Left lung (tissue), 10 donors: ENCODE data around the gene FAM3C. TPM values are rescaled to one million over a fixed set of nuclear protein-coding genes. Genes with fewer than 3 reads are reported as not detected.
"Not testable (repeated sequence)": the region's sequence is repeated elsewhere in the genome, so short reads cannot be mapped to it uniquely, and the experiment has no call there.

Experiments
- ATAC-seq: fragments of 200-7000 bp; cut with Tn5 transposase; one replicate; pipeline ENCODE4 v1.9.1; 2020; ENCODE audit warnings: moderate library complexity
- DNase-seq, 4 donors: peaks; one replicate each; pipeline ENCODE4 v3.0.0-alpha.2; 2013 to 2020
- H3K27ac ChIP-seq, 2 donors: fragments of 200-600 bp; sonication (generic) in 1 of 2; one replicate each; pipeline versions ENCODE4 v1.5.0 to v1.8.0; 2020 to 2021
- H3K27me3 ChIP-seq, 2 donors: fragments of 200-600 bp; sonication (generic) in 1 of 2; one replicate each; pipeline versions ENCODE4 v1.5.0 to v1.8.0; 2020 to 2021
- H3K36me3 ChIP-seq, 2 donors: fragments of 200-600 bp; sonication (generic) in 1 of 2; one replicate each; pipeline versions ENCODE4 v1.5.0 to v1.8.0; 2020 to 2021
- H3K4me1 ChIP-seq, 2 donors: fragments of 200-600 bp; one replicate each; pipeline ENCODE4 v1.8.0; 2021
- H3K4me3 ChIP-seq, 2 donors: fragments of 200-600 bp; sonication (generic) in 1 of 2; one replicate each; pipeline versions ENCODE4 v1.5.0 to v1.8.0; 2020 to 2021; ENCODE audit warnings: mild to moderate bottlenecking in 1 of 2
- H3K9me3 ChIP-seq, 2 donors: fragments of 200-600 bp; sonication (generic) in 1 of 2; one replicate each; pipeline versions ENCODE4 v1.5.0 to v1.8.0; 2020 to 2021
- CTCF ChIP-seq, 2 donors: fragments of 200-600 bp; sonication (generic) in 1 of 2; IDR thresholded peaks; one replicate each; pipeline versions ENCODE4 v1.5.0 to v1.8.0; 2021; ENCODE audit warnings: antibody characterized with exemption in 2 of 2
- intact Hi-C, 2 donors: fragments of 100-400 bp; cut with DNase I; formaldehyde crosslinking; loops; one replicate each; pipeline versions ENCODE4 v1.11.2 to v1.14.2; 2022
- polyA plus RNA-seq, 6 donors: library from polyadenylated mRNA; unstranded; fragments of 120-200 nt; gene quantifications; one replicate each; pipeline ENCODE4 v1.2.1, GENCODE V29; 2013; ENCODE audit not compliant: insufficient read length in 6 of 6
- total RNA-seq, 2 donors: library from RNA; stranded (reverse); fragmentation: NEBNext Ultra II Directional; extraction: Animal tissue kit (Norgen Biotek cat#: 25700); gene quantifications; one replicate each; pipeline ENCODE4 v1.2.1, GENCODE V29; 2021
- donor health status: DM: no; HTN: yes; CAD: no.
- donor health status: DM: no; HTN: no; CAD: no.

The FAM3C gene
- total and polyA plus RNA-seq, 8 donors, result 44.1 to 78.4 (median 70.1) TPM

GRCh38 chr7:121327671-121328070 is 68.4 kb downstream of the FAM3C start:
- no peak overlapping the region for H3K27ac ChIP-seq
- peaks cover 13% of the 10 kb centered on the region in 2 donors for H3K4me1 ChIP-seq
- no peak for DNase-seq
- no peaks in the 10 kb centered on the region for H3K9me3 ChIP-seq
- ATAC-seq, result no peak
- H3K4me3 ChIP-seq, result no peak overlapping the region
- no peak for TF ChIP-seq CTCF (IDR thresholded peaks at IDR 0.05)
- intact Hi-C loops, result no loop called here
- H3K36me3 ChIP-seq, result no peaks in the 10 kb centered on the region
- peaks cover 42 to 54% of the 10 kb centered on the region in 2 donors for H3K27me3 ChIP-seq

- Histone ChIP-seq H3K36me3 (no peaks in the 10 kb centered on the region), H3K9me3 (no peaks in the 10 kb centered on the region), H3K27ac (no peak overlapping the region), H3K4me3 (no peak overlapping the region), H3K4me1 (no peaks in the 10 kb centered on the region), H3K27me3 (peaks cover 2 to 15% of the 10 kb centered on the region in 2 donors)
- intact Hi-C loops, result no loop called here
- DNase-seq (peak in 1 of 4 donors; percentile 59), ATAC-seq (no peak)
- TF ChIP-seq CTCF (IDR thresholded peaks at IDR 0.05), result no peak
Observed at GRCh38 chr7:121323515-121324302, 72.4 kb downstream of the FAM3C start.

GRCh38 chr7:121322460-121322859 is 73.6 kb downstream of the FAM3C start:
- Histone ChIP-seq H3K27me3 (peaks cover 0 to 2% of the 10 kb centered on the region in 2 donors), H3K27ac (no peak overlapping the region), H3K36me3 (no peaks in the 10 kb centered on the region), H3K4me3 (no peak overlapping the region), H3K4me1 (no peaks in the 10 kb centered on the region), H3K9me3 (no peaks in the 10 kb centered on the region)
- no peak for TF ChIP-seq CTCF (IDR thresholded peaks at IDR 0.05)
- ATAC-seq, result no peak
- no peak for DNase-seq
- intact Hi-C loops, result no loop called here

- H3K4me3 ChIP-seq, ATAC-seq, H3K27ac ChIP-seq, H3K4me1 ChIP-seq, H3K36me3 ChIP-seq, H3K9me3 ChIP-seq, DNase-seq, H3K27me3 ChIP-seq, intact Hi-C loops: not testable (repeated sequence)
Observed at GRCh38 chr7:121315170-121315569, 80.9 kb downstream of the FAM3C start.

- no peaks in the 10 kb centered on the region for H3K36me3 ChIP-seq
- no peaks in the 10 kb centered on the region for H3K27me3 ChIP-seq
- ATAC-seq, result no peak
- TF ChIP-seq CTCF (IDR thresholded peaks at IDR 0.05), result no peak
- no peak overlapping the region for H3K4me3 ChIP-seq
- H3K9me3 ChIP-seq, result no peaks in the 10 kb centered on the region
- no peak for DNase-seq
- H3K4me1 ChIP-seq, result no peaks in the 10 kb centered on the region
- intact Hi-C loops, result no loop called here
- H3K27ac ChIP-seq, result no peak overlapping the region
Observed at GRCh38 chr7:121313793-121314676, 82.1 kb downstream of the FAM3C start.
